HepG2 (cell line): Measurements from ENCODE around the gene SMAD7. TPM values are rescaled to one million over a fixed set of nuclear protein-coding genes. Genes with fewer than 3 reads are reported as not detected.

Experiments
- BRD4 ChIP-seq: sonication (generic); formaldehyde crosslinking; IDR thresholded peaks from 2 replicates; pipeline ENCODE4 v1.4.0; 2020; ENCODE audit warnings: missing genetic modification reagents
- FOSL1 ChIP-seq: sonication (generic); formaldehyde crosslinking; IDR thresholded peaks from 2 replicates; pipeline ENCODE4 v1.9.0; 2021; ENCODE audit warnings: missing genetic modification reagents, borderline replicate concordance
- GPN1 ChIP-seq: sonication (generic); formaldehyde crosslinking; IDR thresholded peaks from 2 replicates; pipeline ENCODE4 v1.5.1; 2020; ENCODE audit warnings: missing genetic modification reagents, borderline replicate concordance
- ISL2 ChIP-seq: sonication (generic); formaldehyde crosslinking; IDR thresholded peaks from 2 replicates; pipeline ENCODE4 v1.5.0; 2020; ENCODE audit warnings: missing genetic modification reagents
- JUNB ChIP-seq: sonication (generic); formaldehyde crosslinking; IDR thresholded peaks from 2 replicates; pipeline ENCODE4 v1.8.0; 2022; ENCODE audit warnings: missing genetic modification reagents, mild to moderate bottlenecking, borderline replicate concordance
- JUND ChIP-seq: sonication (generic); formaldehyde crosslinking; IDR thresholded peaks from 2 replicates; pipeline ENCODE4 v1.8.0; 2022; ENCODE audit warnings: mild to moderate bottlenecking, missing genetic modification reagents
- RAD51 ChIP-seq: fragments of 450-650 bp; IDR thresholded peaks from 2 replicates; pipeline ENCODE4 v1.6.1; 2016; ENCODE audit warnings: borderline replicate concordance
- RELA ChIP-seq: sonication (generic); formaldehyde crosslinking; IDR thresholded peaks from 2 replicates; pipeline ENCODE4 v1.4.0; 2020; ENCODE audit warnings: missing genetic modification reagents
- SIX4 ChIP-seq: sonication (generic); formaldehyde crosslinking; IDR thresholded peaks from 2 replicates; pipeline ENCODE4 v1.4.0; 2020; ENCODE audit warnings: missing genetic modification reagents
- SP2 ChIP-seq: sonication (generic); formaldehyde crosslinking; IDR thresholded peaks from 2 replicates; pipeline ENCODE4 v1.5.1; 2020; ENCODE audit warnings: mild to moderate bottlenecking, missing genetic modification reagents
- TARDBP ChIP-seq: sonication (generic); formaldehyde crosslinking; IDR thresholded peaks from 2 replicates; pipeline ENCODE4 v1.8.0; 2022; ENCODE audit warnings: mild to moderate bottlenecking, missing genetic modification reagents
- TBX3 ChIP-seq: fragments of 450-650 bp; IDR thresholded peaks from 2 replicates; pipeline ENCODE4 v1.6.1; 2017; ENCODE audit warnings: antibody characterized with exemption, mild to moderate bottlenecking, inconsistent platforms, borderline replicate concordance
- THAP11 ChIP-seq: IDR thresholded peaks from 2 replicates; pipeline ENCODE4 v1.6.1; 2016; ENCODE audit warnings: missing biosample characterization, missing genetic modification reagents
- U2AF1 ChIP-seq: fragments of 200-400 bp; formaldehyde crosslinking; optimal IDR thresholded peaks from 2 replicates; pipeline ENCODE3; 2017; ENCODE audit warnings: mild to moderate bottlenecking, low read depth, low read length
- ZC3H13 ChIP-seq: sonication (generic); formaldehyde crosslinking; IDR thresholded peaks from 2 replicates; pipeline ENCODE4 v1.8.1; 2023; ENCODE audit warnings: mild to moderate bottlenecking, missing genetic modification reagents, moderate library complexity
- ZNF124 ChIP-seq: sonication (generic); formaldehyde crosslinking; IDR thresholded peaks from 2 replicates; pipeline ENCODE4 v1.4.0; 2020; ENCODE audit warnings: missing genetic modification reagents
- ZNF20 ChIP-seq: sonication (generic); formaldehyde crosslinking; IDR thresholded peaks from 2 replicates; pipeline ENCODE4 v1.4.0; 2020; ENCODE audit warnings: mild to moderate bottlenecking, moderate library complexity, missing genetic modification reagents
- ZNF546 ChIP-seq: sonication (generic); formaldehyde crosslinking; conservative IDR thresholded peaks from 2 replicates; pipeline ENCODE4 v1.8.1; 2023; ENCODE audit warnings: mild to moderate bottlenecking, missing genetic modification reagents
- ZNF629 ChIP-seq: sonication (generic); formaldehyde crosslinking; conservative IDR thresholded peaks from 2 replicates; pipeline ENCODE4 v1.5.0; 2020; ENCODE audit warnings: missing genetic modification reagents
- polyA plus RNA-seq, 8 experiments: library from polyadenylated mRNA; depleted of rRNA in 3 of 8; stranded (reverse) in 7 of 8; unstranded in 1 of 8; fragments of >200 nt; fragmentation: Illumina TruSeq in 4 of 8; extraction: Trizol in 4 of 8; gene quantifications; 2 replicates each; pipeline versions ENCODE4 v1.2.1 to v1.2.3, GENCODE V29; 2011 to 2016; ENCODE audit warnings: low read depth in 4 of 8, missing spikeins in 1 of 8, mixed read lengths in 1 of 8; ENCODE audit not compliant: insufficient read depth in 1 of 8
- total RNA-seq, 5 experiments: library from RNA; depleted of rRNA; stranded (reverse); fragments of >200 nt; fragmentation: Illumina TruSeq; extraction: Trizol; gene quantifications; 2 replicates each; pipeline ENCODE4 v1.2.3, GENCODE V29; 2016; ENCODE audit warnings: low read depth in 1 of 5
- TF ChIP-seq, protein P1 (sequence below): sonication (generic); formaldehyde crosslinking; IDR thresholded peaks from 2 replicates; pipeline ENCODE4 v1.4.0; 2020; ENCODE audit warnings: missing genetic modification reagents, borderline replicate concordance
- TF ChIP-seq, protein P2 (sequence below): sonication (generic); formaldehyde crosslinking; IDR thresholded peaks from 2 replicates; pipeline ENCODE4 v1.4.0; 2020; ENCODE audit warnings: missing genetic modification reagents

Gene SMAD7
- total and polyA plus RNA-seq, 2 of the 13 experiments (the other 11 are each of a cell fraction or from before 2014, with no cell fraction given): 17.4 to 24.7 TPM

DNA sequence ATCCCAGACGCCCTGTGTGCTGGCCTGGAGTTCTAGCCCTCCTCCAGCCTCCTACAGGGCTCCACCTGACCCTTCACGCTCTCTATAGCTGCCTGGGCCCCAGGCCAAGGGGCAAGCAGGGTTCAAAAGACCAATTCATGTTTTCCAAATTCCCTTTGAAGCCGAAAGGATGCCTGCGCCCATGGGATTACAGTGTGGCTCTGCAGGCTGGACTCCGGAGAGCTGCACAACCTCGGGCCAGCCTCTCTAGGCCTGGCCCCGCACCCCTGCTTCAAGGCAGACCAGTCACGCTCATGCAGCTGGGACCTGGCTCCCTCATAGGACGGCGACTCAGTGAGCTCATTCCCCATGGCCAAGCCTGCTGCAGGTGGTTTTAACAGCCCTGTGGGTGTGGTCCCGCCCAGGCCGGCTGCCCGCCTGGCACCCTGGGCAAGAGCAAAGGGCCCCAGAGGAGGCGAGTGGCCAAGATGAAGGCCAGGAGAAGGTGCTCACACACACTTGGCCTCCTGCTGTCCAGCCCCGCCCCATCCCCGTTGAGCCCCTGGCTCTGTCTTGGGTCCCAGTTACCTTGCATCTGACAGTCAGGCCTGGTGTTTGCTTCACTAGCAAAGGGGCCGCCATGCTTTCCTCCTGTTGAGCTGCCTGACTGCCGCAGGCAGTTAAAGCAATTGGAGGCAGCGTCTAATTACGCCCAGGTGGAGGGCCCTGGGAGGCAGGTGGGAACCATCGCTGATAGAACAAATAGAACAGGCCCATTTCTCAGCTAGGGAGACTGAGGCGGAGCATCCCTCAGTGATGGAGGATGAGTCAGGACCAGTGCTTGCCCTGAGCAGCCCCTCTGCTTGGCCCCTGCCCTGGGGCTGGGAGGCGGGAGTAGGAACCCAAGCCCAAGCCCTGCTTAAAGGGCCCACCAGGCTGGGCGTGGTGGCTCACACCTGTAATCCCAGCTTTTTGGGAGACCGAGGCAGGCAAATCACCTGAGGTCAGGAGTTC is 56.9 kb downstream of the SMAD7 start (continued):
- TF ChIP-seq, protein P1, sequence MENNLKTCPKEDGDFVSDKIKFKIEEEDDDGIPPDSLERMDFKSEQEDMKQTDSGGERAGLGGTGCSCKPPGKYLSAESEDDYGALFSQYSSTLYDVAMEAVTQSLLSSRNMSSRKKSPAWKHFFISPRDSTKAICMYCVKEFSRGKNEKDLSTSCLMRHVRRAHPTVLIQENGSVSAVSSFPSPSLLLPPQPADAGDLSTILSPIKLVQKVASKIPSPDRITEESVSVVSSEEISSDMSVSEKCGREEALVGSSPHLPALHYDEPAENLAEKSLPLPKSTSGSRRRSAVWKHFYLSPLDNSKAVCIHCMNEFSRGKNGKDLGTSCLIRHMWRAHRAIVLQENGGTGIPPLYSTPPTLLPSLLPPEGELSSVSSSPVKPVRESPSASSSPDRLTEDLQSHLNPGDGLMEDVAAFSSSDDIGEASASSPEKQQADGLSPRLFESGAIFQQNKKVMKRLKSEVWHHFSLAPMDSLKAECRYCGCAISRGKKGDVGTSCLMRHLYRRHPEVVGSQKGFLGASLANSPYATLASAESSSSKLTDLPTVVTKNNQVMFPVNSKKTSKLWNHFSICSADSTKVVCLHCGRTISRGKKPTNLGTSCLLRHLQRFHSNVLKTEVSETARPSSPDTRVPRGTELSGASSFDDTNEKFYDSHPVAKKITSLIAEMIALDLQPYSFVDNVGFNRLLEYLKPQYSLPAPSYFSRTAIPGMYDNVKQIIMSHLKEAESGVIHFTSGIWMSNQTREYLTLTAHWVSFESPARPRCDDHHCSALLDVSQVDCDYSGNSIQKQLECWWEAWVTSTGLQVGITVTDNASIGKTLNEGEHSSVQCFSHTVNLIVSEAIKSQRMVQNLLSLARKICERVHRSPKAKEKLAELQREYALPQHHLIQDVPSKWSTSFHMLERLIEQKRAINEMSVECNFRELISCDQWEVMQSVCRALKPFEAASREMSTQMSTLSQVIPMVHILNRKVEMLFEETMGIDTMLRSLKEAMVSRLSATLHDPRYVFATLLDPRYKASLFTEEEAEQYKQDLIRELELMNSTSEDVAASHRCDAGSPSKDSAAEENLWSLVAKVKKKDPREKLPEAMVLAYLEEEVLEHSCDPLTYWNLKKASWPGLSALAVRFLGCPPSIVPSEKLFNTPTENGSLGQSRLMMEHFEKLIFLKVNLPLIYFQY: no peak
- no peak for TF ChIP-seq SP2 (CRISPR knock-in tag)
- TF ChIP-seq ZC3H13 (CRISPR knock-in tag): no peak
- peak; percentile 65; the same call in 1 of the 2 replicates for TF ChIP-seq TARDBP (CRISPR knock-in tag)
- TF ChIP-seq RELA (CRISPR knock-in tag): no peak
- TF ChIP-seq FOSL1 (CRISPR knock-in tag): no peak
- no peak for TF ChIP-seq JUNB (CRISPR knock-in tag)
- no peak for TF ChIP-seq JUND
- TF ChIP-seq, protein P2, sequence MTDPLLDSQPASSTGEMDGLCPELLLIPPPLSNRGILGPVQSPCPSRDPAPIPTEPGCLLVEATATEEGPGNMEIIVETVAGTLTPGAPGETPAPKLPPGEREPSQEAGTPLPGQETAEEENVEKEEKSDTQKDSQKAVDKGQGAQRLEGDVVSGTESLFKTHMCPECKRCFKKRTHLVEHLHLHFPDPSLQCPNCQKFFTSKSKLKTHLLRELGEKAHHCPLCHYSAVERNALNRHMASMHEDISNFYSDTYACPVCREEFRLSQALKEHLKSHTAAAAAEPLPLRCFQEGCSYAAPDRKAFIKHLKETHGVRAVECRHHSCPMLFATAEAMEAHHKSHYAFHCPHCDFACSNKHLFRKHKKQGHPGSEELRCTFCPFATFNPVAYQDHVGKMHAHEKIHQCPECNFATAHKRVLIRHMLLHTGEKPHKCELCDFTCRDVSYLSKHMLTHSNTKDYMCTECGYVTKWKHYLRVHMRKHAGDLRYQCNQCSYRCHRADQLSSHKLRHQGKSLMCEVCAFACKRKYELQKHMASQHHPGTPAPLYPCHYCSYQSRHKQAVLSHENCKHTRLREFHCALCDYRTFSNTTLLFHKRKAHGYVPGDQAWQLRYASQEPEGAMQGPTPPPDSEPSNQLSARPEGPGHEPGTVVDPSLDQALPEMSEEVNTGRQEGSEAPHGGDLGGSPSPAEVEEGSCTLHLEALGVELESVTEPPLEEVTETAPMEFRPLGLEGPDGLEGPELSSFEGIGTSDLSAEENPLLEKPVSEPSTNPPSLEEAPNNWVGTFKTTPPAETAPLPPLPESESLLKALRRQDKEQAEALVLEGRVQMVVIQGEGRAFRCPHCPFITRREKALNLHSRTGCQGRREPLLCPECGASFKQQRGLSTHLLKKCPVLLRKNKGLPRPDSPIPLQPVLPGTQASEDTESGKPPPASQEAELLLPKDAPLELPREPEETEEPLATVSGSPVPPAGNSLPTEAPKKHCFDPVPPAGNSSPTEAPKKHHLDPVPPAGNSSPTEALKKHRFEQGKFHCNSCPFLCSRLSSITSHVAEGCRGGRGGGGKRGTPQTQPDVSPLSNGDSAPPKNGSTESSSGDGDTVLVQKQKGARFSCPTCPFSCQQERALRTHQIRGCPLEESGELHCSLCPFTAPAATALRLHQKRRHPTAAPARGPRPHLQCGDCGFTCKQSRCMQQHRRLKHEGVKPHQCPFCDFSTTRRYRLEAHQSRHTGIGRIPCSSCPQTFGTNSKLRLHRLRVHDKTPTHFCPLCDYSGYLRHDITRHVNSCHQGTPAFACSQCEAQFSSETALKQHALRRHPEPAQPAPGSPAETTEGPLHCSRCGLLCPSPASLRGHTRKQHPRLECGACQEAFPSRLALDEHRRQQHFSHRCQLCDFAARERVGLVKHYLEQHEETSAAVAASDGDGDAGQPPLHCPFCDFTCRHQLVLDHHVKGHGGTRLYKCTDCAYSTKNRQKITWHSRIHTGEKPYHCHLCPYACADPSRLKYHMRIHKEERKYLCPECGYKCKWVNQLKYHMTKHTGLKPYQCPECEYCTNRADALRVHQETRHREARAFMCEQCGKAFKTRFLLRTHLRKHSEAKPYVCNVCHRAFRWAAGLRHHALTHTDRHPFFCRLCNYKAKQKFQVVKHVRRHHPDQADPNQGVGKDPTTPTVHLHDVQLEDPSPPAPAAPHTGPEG (CRISPR knock-in tag): no peak
- peak; percentile 30 for TF ChIP-seq THAP11 (CRISPR knock-in tag)
- no peak for TF ChIP-seq SIX4 (CRISPR knock-in tag)
- no peak for TF ChIP-seq BRD4 (CRISPR knock-in tag)
- TF ChIP-seq ISL2: peak; percentile 65; the same call in 1 of the 2 replicates
- peak; percentile 46; the same call in 1 of the 2 replicates for TF ChIP-seq TBX3
- peak; percentile 97 for TF ChIP-seq ZNF629 (CRISPR knock-in tag)
- TF ChIP-seq ZNF124 (CRISPR knock-in tag): peak; percentile 12; the same call in 1 of the 2 replicates
- TF ChIP-seq GPN1 (CRISPR knock-in tag): no peak
- TF ChIP-seq RAD51: no peak
- TF ChIP-seq U2AF1: no peak
- TF ChIP-seq ZNF546 (CRISPR knock-in tag): no peak
- TF ChIP-seq ZNF20: no peak
